ENCODE data around the gene BTBD10.
"Not testable (repeated sequence)": the region's sequence is repeated elsewhere in the genome, so short reads cannot be mapped to it uniquely, and the experiment has no call there.

Gene BTBD10

GRCh38 chr11:13440100-13440855, 22.7 kb downstream of the BTBD10 start:
- Histone ChIP-seq H3K9me3 (ENCODE audit: insufficient read depth, low read depth, low read length) (no peaks in the 10 kb centered on the region), H3K9ac (ENCODE audit: low read depth, low read length) (no peak overlapping the region), H3K36me3 (ENCODE audit: insufficient read depth, low read length) (no peaks in the 10 kb centered on the region), H3K27ac (ENCODE audit: low read depth, low read length) (no peak overlapping the region), H3K4me3 (ENCODE audit: low read length) (no peak overlapping the region), H3K4me1 (ENCODE audit: insufficient read depth, low read length) (peaks cover 39% of the 10 kb centered on the region), H3K27me3 (ENCODE audit: insufficient read depth, low read length) (no peaks in the 10 kb centered on the region)
- WGBS: 58% methylated on average over 8 of the region's 8 CpGs

GRCh38 chr11:13438291-13438690, 24.7 kb downstream of the BTBD10 start:
- WGBS: no CpG with 5 or more reads among the region's 1 CpG
- peaks cover 57% of the 10 kb centered on the region for H3K4me1 ChIP-seq (ENCODE audit: insufficient read depth, low read length)
- H3K4me3 ChIP-seq (ENCODE audit: low read length): no peak overlapping the region
- H3K27me3 ChIP-seq (ENCODE audit: insufficient read depth, low read length): no peaks in the 10 kb centered on the region
- no peaks in the 10 kb centered on the region for H3K36me3 ChIP-seq (ENCODE audit: insufficient read depth, low read length)
- no peak overlapping the region for H3K27ac ChIP-seq (ENCODE audit: low read depth, low read length)
- no peaks in the 10 kb centered on the region for H3K9me3 ChIP-seq (ENCODE audit: insufficient read depth, low read depth, low read length)
- H3K9ac ChIP-seq (ENCODE audit: low read depth, low read length): no peak overlapping the region

- H3K4me1 ChIP-seq (ENCODE audit: insufficient read depth, low read length): peaks cover 65% of the 10 kb centered on the region
- H3K9ac ChIP-seq (ENCODE audit: low read depth, low read length); H3K27me3 ChIP-seq (ENCODE audit: insufficient read depth, low read length); H3K9me3 ChIP-seq (ENCODE audit: insufficient read depth, low read depth, low read length); H3K36me3 ChIP-seq (ENCODE audit: insufficient read depth, low read length); H3K4me3 ChIP-seq (ENCODE audit: low read length); H3K27ac ChIP-seq (ENCODE audit: low read depth, low read length): not testable (repeated sequence)
- 92% methylated on average over 7 of the region's 7 CpGs for WGBS
These were observed 26.2 kb downstream of the BTBD10 start for GRCh38 chr11:13436836-13437235.

- H3K9ac ChIP-seq (ENCODE audit: low read depth, low read length): peak overlapping the region; percentile 23; the same call in 1 of the 2 replicates
- H3K36me3 ChIP-seq (ENCODE audit: insufficient read depth, low read length): no peaks in the 10 kb centered on the region
- H3K4me3 ChIP-seq (ENCODE audit: low read length): peak overlapping the region; percentile 14; the same call in 1 of the 2 replicates
- H3K9me3 ChIP-seq (ENCODE audit: insufficient read depth, low read depth, low read length): peaks cover 10% of the 10 kb centered on the region
- peak overlapping the region; percentile 78 for H3K27ac ChIP-seq (ENCODE audit: low read depth, low read length)
- H3K27me3 ChIP-seq (ENCODE audit: insufficient read depth, low read length): no peaks in the 10 kb centered on the region
- 46% methylated on average over 6 of the region's 6 CpGs for WGBS
- H3K4me1 ChIP-seq (ENCODE audit: insufficient read depth, low read length): peaks cover 59% of the 10 kb centered on the region
These were observed 28.5 kb downstream of the BTBD10 start for GRCh38 chr11:13434247-13435205.

- peaks cover 20% of the 10 kb centered on the region for H3K9me3 ChIP-seq (ENCODE audit: insufficient read depth, low read depth, low read length)
- H3K9ac ChIP-seq (ENCODE audit: low read depth, low read length): no peak overlapping the region
These were observed 29.6 kb downstream of the BTBD10 start for GRCh38 chr11:13433437-13433836.

GRCh38 chr11:13429836-13430235, 33.2 kb downstream of the BTBD10 start:
- Histone ChIP-seq H3K4me3 (ENCODE audit: low read length) (no peak overlapping the region), H3K9ac (ENCODE audit: low read depth, low read length) (no peak overlapping the region), H3K27me3 (ENCODE audit: insufficient read depth, low read length) (no peaks in the 10 kb centered on the region), H3K9me3 (ENCODE audit: insufficient read depth, low read depth, low read length) (peaks cover 44% of the 10 kb centered on the region), H3K36me3 (ENCODE audit: insufficient read depth, low read length) (no peaks in the 10 kb centered on the region), H3K4me1 (ENCODE audit: insufficient read depth, low read length) (peaks cover 25% of the 10 kb centered on the region), H3K27ac (ENCODE audit: low read depth, low read length) (no peak overlapping the region)
- WGBS: 95% methylated on average over 3 of the region's 3 CpGs

More at GRCh38 chr11:13433437-13433836, 29.6 kb downstream of the BTBD10 start:
- H3K4me1 ChIP-seq (ENCODE audit: insufficient read depth, low read length): peaks cover 53% of the 10 kb centered on the region
- WGBS: 100% methylated on average over 1 of the region's 2 CpGs
- H3K27me3 ChIP-seq (ENCODE audit: insufficient read depth, low read length): no peaks in the 10 kb centered on the region
- no peak overlapping the region for H3K4me3 ChIP-seq (ENCODE audit: low read length)
- no peak overlapping the region; the same call in 1 of the 2 replicates for H3K27ac ChIP-seq (ENCODE audit: low read depth, low read length)
- H3K36me3 ChIP-seq (ENCODE audit: insufficient read depth, low read length): no peaks in the 10 kb centered on the region

GRCh38 chr11:13429288-13429687, 33.7 kb downstream of the BTBD10 start:
- Histone ChIP-seq H3K4me3 (ENCODE audit: low read length) (no peak overlapping the region), H3K4me1 (ENCODE audit: insufficient read depth, low read length) (peaks cover 21% of the 10 kb centered on the region), H3K9ac (ENCODE audit: low read depth, low read length) (no peak overlapping the region), H3K36me3 (ENCODE audit: insufficient read depth, low read length) (no peaks in the 10 kb centered on the region), H3K27me3 (ENCODE audit: insufficient read depth, low read length) (no peaks in the 10 kb centered on the region), H3K27ac (ENCODE audit: low read depth, low read length) (no peak overlapping the region), H3K9me3 (ENCODE audit: insufficient read depth, low read depth, low read length) (peaks cover 44% of the 10 kb centered on the region)
- no CpG with 5 or more reads among the region's 1 CpG for WGBS

GRCh38 chr11:13427440-13427839, 35.6 kb downstream of the BTBD10 start:
- Histone ChIP-seq H3K36me3 (ENCODE audit: insufficient read depth, low read length) (no peaks in the 10 kb centered on the region), H3K27me3 (ENCODE audit: insufficient read depth, low read length) (no peaks in the 10 kb centered on the region), H3K4me1 (ENCODE audit: insufficient read depth, low read length) (0 out of 2 replicates have a peak, but pooled peaks cover 4% of the 10 kb centered on the region), H3K9ac (ENCODE audit: low read depth, low read length) (no peak overlapping the region), H3K9me3 (ENCODE audit: insufficient read depth, low read depth, low read length) (peaks cover 44% of the 10 kb centered on the region), H3K27ac (ENCODE audit: low read depth, low read length) (no peak overlapping the region), H3K4me3 (ENCODE audit: low read length) (no peak overlapping the region)

GRCh38 chr11:13423372-13423771, 39.6 kb downstream of the BTBD10 start:
- H3K27ac ChIP-seq (ENCODE audit: low read depth, low read length): no peak overlapping the region
- peaks cover 6% of the 10 kb centered on the region; the same call in 1 of the 2 replicates for H3K36me3 ChIP-seq (ENCODE audit: insufficient read depth, low read length)
- H3K27me3 ChIP-seq (ENCODE audit: insufficient read depth, low read length): no peaks in the 10 kb centered on the region
- 96% methylated on average over 5 of the region's 6 CpGs for WGBS
- H3K4me3 ChIP-seq (ENCODE audit: low read length): no peak overlapping the region
- H3K9me3 ChIP-seq (ENCODE audit: insufficient read depth, low read depth, low read length): peaks cover 23% of the 10 kb centered on the region
- H3K9ac ChIP-seq (ENCODE audit: low read depth, low read length): no peak overlapping the region
- H3K4me1 ChIP-seq (ENCODE audit: insufficient read depth, low read length): no peaks in the 10 kb centered on the region

GRCh38 chr11:13421561-13421960, 41.5 kb downstream of the BTBD10 start:
- no peaks in the 10 kb centered on the region for H3K4me1 ChIP-seq (ENCODE audit: insufficient read depth, low read length)
- no peak overlapping the region for H3K4me3 ChIP-seq (ENCODE audit: low read length)
- no peak overlapping the region for H3K27ac ChIP-seq (ENCODE audit: low read depth, low read length)
- peaks cover 5% of the 10 kb centered on the region; the same call in 1 of the 2 replicates for H3K9me3 ChIP-seq (ENCODE audit: insufficient read depth, low read depth, low read length)
- H3K27me3 ChIP-seq (ENCODE audit: insufficient read depth, low read length): no peaks in the 10 kb centered on the region
- WGBS: 97% methylated on average over 6 of the region's 6 CpGs
- H3K36me3 ChIP-seq (ENCODE audit: insufficient read depth, low read length): peaks cover 11% of the 10 kb centered on the region
- H3K9ac ChIP-seq (ENCODE audit: low read depth, low read length): no peak overlapping the region

- H3K9me3 ChIP-seq (ENCODE audit: insufficient read depth, low read depth, low read length): no peaks in the 10 kb centered on the region
- no peak overlapping the region for H3K27ac ChIP-seq (ENCODE audit: low read depth, low read length)
- 94% methylated on average over 3 of the region's 3 CpGs for WGBS
- H3K9ac ChIP-seq (ENCODE audit: low read depth, low read length): no peak overlapping the region
- H3K36me3 ChIP-seq (ENCODE audit: insufficient read depth, low read length): peaks cover 44% of the 10 kb centered on the region
- no peaks in the 10 kb centered on the region for H3K4me1 ChIP-seq (ENCODE audit: insufficient read depth, low read length)
- no peaks in the 10 kb centered on the region for H3K27me3 ChIP-seq (ENCODE audit: insufficient read depth, low read length)
- no peak overlapping the region for H3K4me3 ChIP-seq (ENCODE audit: low read length)
These were observed 47.8 kb downstream of the BTBD10 start for GRCh38 chr11:13415201-13415600.
